HS-5 (cell line): Measurements from ENCODE around the gene CNNM1.

ENCODE experiments used
- DNase-seq: peaks from one replicate; pipeline ENCODE4 v3.0.0-alpha.2; 2012; ENCODE audit warnings: low read depth

The CNNM1 gene

GRCh38 chr10:99337311-99337811 lies 8.2 kb downstream of the CNNM1 start:
- no peak for DNase-seq

- DNase-seq: no peak
Measured at GRCh38 chr10:99337901-99338300, 8.7 kb downstream of the CNNM1 start.

GRCh38 chr10:99339077-99339476 lies 9.9 kb downstream of the CNNM1 start:
- no peak for DNase-seq

- DNase-seq: no peak
Measured at GRCh38 chr10:99339563-99340047, 10.4 kb downstream of the CNNM1 start.

- DNase-seq: no peak
Measured at GRCh38 chr10:99340650-99341049, 11.5 kb downstream of the CNNM1 start.

GRCh38 chr10:99341248-99341647 lies 12.1 kb downstream of the CNNM1 start:
- DNase-seq: no peak

- DNase-seq: no peak
Measured at GRCh38 chr10:99341860-99342490, 12.8 kb downstream of the CNNM1 start.

- DNase-seq: no peak
Measured at GRCh38 chr10:99343262-99343661, 14.1 kb downstream of the CNNM1 start.

- no peak for DNase-seq
Measured at GRCh38 chr10:99344715-99345114, 15.6 kb downstream of the CNNM1 start.

- no peak for DNase-seq
Measured at GRCh38 chr10:99345350-99345749, 16.2 kb downstream of the CNNM1 start.

GRCh38 chr10:99346247-99346646 lies 17.1 kb downstream of the CNNM1 start:
- no peak for DNase-seq

- no peak for DNase-seq
Measured at GRCh38 chr10:99347672-99348071, 18.5 kb downstream of the CNNM1 start.

- no peak for DNase-seq
Measured at GRCh38 chr10:99353182-99353581, 24.0 kb downstream of the CNNM1 start.

GRCh38 chr10:99357691-99358090 lies 28.5 kb downstream of the CNNM1 start:
- DNase-seq: no peak

GRCh38 chr10:99358101-99358500 lies 28.9 kb downstream of the CNNM1 start:
- no peak for DNase-seq

GRCh38 chr10:99360934-99361333 lies 31.8 kb downstream of the CNNM1 start:
- DNase-seq: no peak

GRCh38 chr10:99364125-99364524 lies 35.0 kb downstream of the CNNM1 start:
- DNase-seq: no peak

GRCh38 chr10:99365311-99365710 lies 36.2 kb downstream of the CNNM1 start:
- no peak for DNase-seq

- no peak for DNase-seq
Measured at GRCh38 chr10:99365736-99366135, 36.6 kb downstream of the CNNM1 start.

- no peak for DNase-seq
Measured at GRCh38 chr10:99366666-99367065, 37.5 kb downstream of the CNNM1 start.

- no peak for DNase-seq
Measured at GRCh38 chr10:99368646-99369045, 39.5 kb downstream of the CNNM1 start.

GRCh38 chr10:99369126-99369525 lies 40.0 kb downstream of the CNNM1 start:
- DNase-seq: no peak

- peak; percentile 55 for DNase-seq
Measured at GRCh38 chr10:99369551-99369950, 40.4 kb downstream of the CNNM1 start.

- no peak for DNase-seq
Measured at GRCh38 chr10:99370993-99371392, 41.8 kb downstream of the CNNM1 start.
